DOHH2 (cell line): ENCODE results near the gene GDF2.

Experiments used
- H3F3A ChIP-seq: fragments of 200-600 bp; sonication (generic), shearing (Covaris generic); 2 replicates; pipeline ENCODE4 v1.6.0; 2016; ENCODE audit warnings: antibody characterized with exemption, mild to moderate bottlenecking; ENCODE audit not compliant: control insufficient read depth, insufficient read depth
- H3K27ac ChIP-seq: fragments of 200-600 bp; sonication (generic); 2 replicates; pipeline ENCODE4 v1.5.1; 2014; ENCODE audit warnings: low read depth, mild to moderate bottlenecking, low read length, moderate library complexity
- H3K27me3 ChIP-seq: fragments of 200-600 bp; sonication (generic); 2 replicates; pipeline ENCODE4 v1.6.1; 2014; ENCODE audit warnings: mild to moderate bottlenecking, low read length, mixed read lengths; ENCODE audit not compliant: control insufficient read depth
- H3K36me3 ChIP-seq: fragments of 200-600 bp; sonication (generic); 2 replicates; pipeline ENCODE4 v1.6.1; 2014; ENCODE audit warnings: mild to moderate bottlenecking, low read length, moderate library complexity, mixed read lengths; ENCODE audit not compliant: control insufficient read depth
- H3K4me1 ChIP-seq: fragments of 200-600 bp; sonication (generic); 2 replicates; pipeline ENCODE4 v1.6.1; 2014; ENCODE audit warnings: mild to moderate bottlenecking, low read length, mixed read lengths; ENCODE audit not compliant: control insufficient read depth
- H3K4me2 ChIP-seq: fragments of 200-600 bp; sonication (generic); 2 replicates; pipeline ENCODE4 v1.6.0; 2014; ENCODE audit warnings: mild to moderate bottlenecking, low read length, moderate library complexity
- H3K4me3 ChIP-seq: fragments of 200-600 bp; sonication (generic); 2 replicates; pipeline ENCODE4 v1.5.1; 2014; ENCODE audit warnings: mild to moderate bottlenecking, low read length, mixed read lengths
- H3K79me2 ChIP-seq: fragments of 200-600 bp; sonication (generic); 2 replicates; pipeline ENCODE4 v1.6.1; 2014; ENCODE audit warnings: mild to moderate bottlenecking, low read length, mixed read lengths; ENCODE audit not compliant: control insufficient read depth
- H3K9me2 ChIP-seq: fragments of 200-600 bp; sonication (generic); replicated peaks from 2 replicates; pipeline ENCODE4 v1.6.1; 2014; ENCODE audit warnings: mild to moderate bottlenecking, low read length, mixed read lengths; ENCODE audit not compliant: control insufficient read depth
- H3K9me3 ChIP-seq: fragments of 200-600 bp; sonication (generic); 2 replicates; pipeline ENCODE4 v1.6.1; 2014; ENCODE audit warnings: antibody characterized with exemption, low read length, mixed read lengths; ENCODE audit not compliant: control insufficient read depth, insufficient read depth
- H4K20me1 ChIP-seq: fragments of 200-600 bp; sonication (generic); 2 replicates; pipeline ENCODE4 v1.6.0; 2014; ENCODE audit warnings: low read depth, mild to moderate bottlenecking, antibody characterized with exemption, low read length, moderate library complexity; ENCODE audit not compliant: control insufficient read depth, insufficient read depth
- CTCF ChIP-seq: fragments of 200-600 bp; sonication (generic); IDR thresholded peaks from one replicate; pipeline ENCODE4 v1.5.1; 2014; ENCODE audit warnings: antibody characterized with exemption, mild to moderate bottlenecking, low read depth, low read length; ENCODE audit not compliant: poor library complexity, severe bottlenecking
- EZH2phosphoT487 ChIP-seq: fragments of 200-600 bp; sonication (generic); IDR thresholded peaks from 2 replicates; pipeline ENCODE4 v1.6.1; 2017; ENCODE audit warnings: borderline replicate concordance, mild to moderate bottlenecking, antibody characterized with exemption, low read length, moderate library complexity, mixed read lengths

Gene GDF2

DNA sequence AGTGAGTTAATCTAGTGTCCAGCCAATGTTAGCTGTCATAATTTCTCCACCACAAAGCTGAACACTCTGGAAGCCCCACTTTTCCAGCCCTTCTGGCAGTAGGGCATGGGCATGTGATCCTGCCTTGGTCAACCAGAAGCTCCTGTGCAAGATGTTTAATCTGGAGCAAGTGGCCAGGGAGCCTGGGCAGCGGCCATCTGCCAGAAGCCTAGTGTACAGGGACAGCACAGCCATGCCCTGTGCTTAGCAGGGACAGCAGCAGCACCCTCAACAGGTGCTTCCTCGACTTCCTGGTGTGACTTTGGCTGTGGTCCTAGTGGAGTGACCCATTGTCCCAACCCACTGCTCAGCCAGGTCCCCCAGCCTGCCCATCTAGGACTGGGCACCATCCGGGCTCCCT lies 36.2 kb downstream of the GDF2 start:
- Histone ChIP-seq H3K4me1 (no peaks in the 10 kb centered on the region), H4K20me1 (no peaks in the 10 kb centered on the region), H3K4me3 (no peak overlapping the region), H3K36me3 (no peaks in the 10 kb centered on the region), H3K9me2 (no peaks in the 10 kb centered on the region), H3F3A (no peaks in the 10 kb centered on the region), H3K27ac (no peak overlapping the region), H3K27me3 (no peaks in the 10 kb centered on the region), H3K4me2 (no peak overlapping the region), H3K9me3 (no peaks in the 10 kb centered on the region), H3K79me2 (no peaks in the 10 kb centered on the region)
- TF ChIP-seq CTCF = no peak
- TF ChIP-seq EZH2phosphoT487 = no peak

DNA sequence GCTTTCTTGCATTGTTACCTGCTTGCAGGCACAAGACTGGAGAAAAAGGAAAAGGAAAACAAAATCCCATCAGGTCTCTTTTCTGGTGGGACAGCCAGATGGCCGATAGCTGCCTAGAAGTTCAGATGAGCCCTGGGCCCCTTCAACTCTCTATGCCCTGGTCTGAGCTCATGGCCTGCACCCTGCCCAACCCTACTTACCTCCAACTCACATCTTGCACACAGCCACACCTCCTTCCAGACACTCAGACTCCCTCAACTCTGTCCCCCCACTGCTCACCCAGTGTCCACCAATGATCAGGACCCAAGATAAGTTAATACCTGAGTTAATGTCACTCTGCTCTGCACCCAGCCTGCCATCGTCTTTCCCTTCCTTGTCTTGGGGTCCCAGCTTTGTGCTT lies 36.8 kb downstream of the GDF2 start:
- Histone ChIP-seq H3F3A (no peaks in the 10 kb centered on the region), H3K4me1 (no peaks in the 10 kb centered on the region), H3K36me3 (no peaks in the 10 kb centered on the region), H3K79me2 (no peaks in the 10 kb centered on the region), H3K4me2 (no peak overlapping the region), H3K27ac (no peak overlapping the region), H3K4me3 (no peak overlapping the region), H4K20me1 (no peaks in the 10 kb centered on the region), H3K9me3 (no peaks in the 10 kb centered on the region), H3K9me2 (no peaks in the 10 kb centered on the region), H3K27me3 (no peaks in the 10 kb centered on the region)
- TF ChIP-seq CTCF (no peak), EZH2phosphoT487 (no peak)

DNA sequence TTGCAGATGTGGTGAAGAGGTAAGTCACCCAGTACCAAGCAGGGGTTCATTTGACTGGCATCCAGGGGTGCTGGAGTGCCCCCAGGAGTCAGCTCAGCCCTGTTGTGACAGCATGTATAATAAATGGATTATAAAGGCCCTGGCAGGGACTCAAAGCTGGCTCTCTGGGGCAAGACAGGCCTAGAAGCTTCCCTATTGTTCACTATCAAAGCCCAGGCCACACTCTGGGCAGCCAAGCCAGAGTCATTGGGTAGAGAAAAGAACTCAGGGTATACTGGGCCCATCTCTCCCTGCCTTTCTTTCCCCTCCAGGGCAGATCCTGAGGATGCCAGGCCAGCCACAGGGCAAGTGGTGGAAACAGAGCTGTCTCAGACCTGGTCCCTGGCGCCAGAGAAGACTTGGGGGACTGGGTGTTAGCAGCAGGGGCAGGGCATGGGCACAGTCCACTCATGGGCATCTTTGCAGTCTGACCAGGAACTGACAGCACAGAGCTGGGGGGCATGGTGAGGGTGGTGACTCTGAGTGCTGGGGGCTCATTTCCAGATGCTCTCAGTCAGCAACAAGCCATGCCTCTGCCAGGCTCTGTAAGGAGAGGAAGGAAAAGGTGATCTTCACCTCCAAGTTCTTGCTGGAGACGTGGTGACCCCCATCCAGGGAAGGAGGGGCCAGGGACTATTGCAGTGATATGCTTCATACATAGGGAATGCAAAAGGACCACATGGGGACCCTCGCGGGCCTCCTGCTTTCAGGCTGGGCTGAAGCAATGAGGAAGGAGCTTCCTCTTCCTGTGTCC lies 37.6 kb downstream of the GDF2 start:
- Histone ChIP-seq H3K27ac (no peak overlapping the region), H3K4me3 (no peak overlapping the region), H3K79me2 (no peaks in the 10 kb centered on the region), H3F3A (no peaks in the 10 kb centered on the region), H3K4me1 (no peaks in the 10 kb centered on the region), H3K9me2 (no peaks in the 10 kb centered on the region), H3K9me3 (no peaks in the 10 kb centered on the region), H3K27me3 (no peaks in the 10 kb centered on the region), H3K36me3 (no peaks in the 10 kb centered on the region), H3K4me2 (no peak overlapping the region), H4K20me1 (no peaks in the 10 kb centered on the region)
- TF ChIP-seq CTCF (no peak), EZH2phosphoT487 (no peak)
